HG03354 (cell line): Measurements from ENCODE around the gene TIMP2.
"Not testable (repeated sequence)": the region's sequence is repeated elsewhere in the genome, so short reads cannot be mapped to it uniquely, and the experiment has no call there.

Source experiments
- ATAC-seq: cut with Tn5 transposase; IDR thresholded peaks from one replicate; pipeline ENCODE4 v1.9.1; 2021; ENCODE audit warnings: mild to moderate bottlenecking; ENCODE audit not compliant: unreplicated experiment, poor library complexity, severe bottlenecking

The TIMP2 gene

GRCh38 chr17:78925234-78925633, at the start of gene TIMP2:
Gene TIMP2 (minus strand): TSS chr17:78925387. CDS start chr17:78925088, 299 bp downstream.
- ATAC-seq: no peak

GRCh38 chr17:78973792-78974520, 48.8 kb upstream of the TIMP2 start:
- ATAC-seq: no peak

GRCh38 chr17:78973196-78973595, 48.0 kb upstream of the TIMP2 start:
- ATAC-seq: no peak

GRCh38 chr17:78972507-78973105, 47.4 kb upstream of the TIMP2 start:
- no peak for ATAC-seq

GRCh38 chr17:78971756-78972506, 46.7 kb upstream of the TIMP2 start:
- ATAC-seq: no peak

- ATAC-seq: no peak
Observed at GRCh38 chr17:78970834-78971755, 45.9 kb upstream of the TIMP2 start.

GRCh38 chr17:78969865-78970264, 44.7 kb upstream of the TIMP2 start:
- ATAC-seq: no peak

GRCh38 chr17:78967782-78968362, 42.7 kb upstream of the TIMP2 start:
- no peak for ATAC-seq

- no peak for ATAC-seq
Observed at GRCh38 chr17:78966910-78967600, 41.9 kb upstream of the TIMP2 start.

- ATAC-seq: no peak
Observed at GRCh38 chr17:78966123-78966813, 41.1 kb upstream of the TIMP2 start.

- ATAC-seq: no peak
Observed at GRCh38 chr17:78965491-78965924, 40.3 kb upstream of the TIMP2 start.

- no peak for ATAC-seq
Observed at GRCh38 chr17:78963378-78963777, 38.2 kb upstream of the TIMP2 start.

- not testable (repeated sequence) for ATAC-seq
Observed at GRCh38 chr17:78962984-78963348, 37.8 kb upstream of the TIMP2 start.

GRCh38 chr17:78962345-78962983, 37.3 kb upstream of the TIMP2 start:
- no peak for ATAC-seq

GRCh38 chr17:78961571-78961970, 36.4 kb upstream of the TIMP2 start:
- ATAC-seq: no peak

GRCh38 chr17:78960928-78961327, 35.7 kb upstream of the TIMP2 start:
- ATAC-seq: no peak

GRCh38 chr17:78959803-78960202, 34.6 kb upstream of the TIMP2 start:
- no peak for ATAC-seq

- no peak for ATAC-seq
Observed at GRCh38 chr17:78958641-78959127, 33.5 kb upstream of the TIMP2 start.
